ENCODE data around the gene KIF5A.
A peak's percentile ranks its signal among the peaks of the same experiment; 100 is the strongest.

The KIF5A gene

GRCh38 chr12:57520053-57520818 lies 29.6 kb upstream of the KIF5A start, which contains the start of gene DDIT3:
Gene DDIT3, minus strand, starts transcription at chr12:57520514. Its CDS starts 3,108 bp downstream, at chr12:57517406.
- DNase-seq = peak; percentile 97

- DNase-seq = peak; percentile 23
These were observed 28.3 kb upstream of the KIF5A start for GRCh38 chr12:57521525-57522010.

- peak; percentile 87 for DNase-seq
These were observed 27.6 kb upstream of the KIF5A start, which contains the start of gene MBD6 for GRCh38 chr12:57522011-57522886. Gene MBD6, plus strand, starts transcription at chr12:57522824. Its CDS starts 1,480 bp downstream, at chr12:57524304.

GRCh38 chr12:57522887-57523705 lies 26.7 kb upstream of the KIF5A start:
- no peak for DNase-seq

- no peak for DNase-seq
These were observed 25.9 kb upstream of the KIF5A start for GRCh38 chr12:57523706-57524614.

- no peak for DNase-seq
These were observed 24.8 kb upstream of the KIF5A start for GRCh38 chr12:57524814-57525614.

- no peak for DNase-seq
These were observed 24.0 kb upstream of the KIF5A start for GRCh38 chr12:57525615-57526383.

GRCh38 chr12:57526477-57527126 lies 23.2 kb upstream of the KIF5A start:
- no peak for DNase-seq

- no peak for DNase-seq
These were observed 22.7 kb upstream of the KIF5A start for GRCh38 chr12:57527184-57527583.

GRCh38 chr12:57528176-57528575 lies 21.7 kb upstream of the KIF5A start:
- no peak for DNase-seq

GRCh38 chr12:57528831-57529555 lies 20.9 kb upstream of the KIF5A start:
- no peak for DNase-seq

- no peak for DNase-seq
These were observed 20.0 kb upstream of the KIF5A start for GRCh38 chr12:57529831-57530230.

GRCh38 chr12:57530396-57531142 lies 19.3 kb upstream of the KIF5A start:
- DNase-seq = no peak

GRCh38 chr12:57531836-57532235 lies 18.0 kb upstream of the KIF5A start:
- DNase-seq = no peak

- DNase-seq = no peak
These were observed 16.7 kb upstream of the KIF5A start for GRCh38 chr12:57533108-57533507.

GRCh38 chr12:57534250-57534649 lies 15.6 kb upstream of the KIF5A start:
- DNase-seq = no peak

- no peak for DNase-seq
These were observed 14.8 kb upstream of the KIF5A start for GRCh38 chr12:57534991-57535543.
